ENCODE measurements around the gene SLC8B1. TPM values are rescaled to one million over a fixed set of nuclear protein-coding genes. Genes with fewer than 3 reads are reported as not detected.

The SLC8B1 gene
- total RNA-seq, 1 experiment from 2014 or later, result 15.7 TPM

- peaks cover 26% of the 10 kb centered on the region for H3K36me3 Mint-ChIP-seq (ENCODE audit: insufficient read depth, unreplicated experiment)
- CTCF ChIA-PET, result no interaction called here
- POLR2A ChIA-PET, result no interaction called here
- H3K27me3 Mint-ChIP-seq (ENCODE audit: insufficient read depth, unreplicated experiment), result no peaks in the 10 kb centered on the region
- BruUV-seq (replicated peaks), result no TSS peak
- H3K27ac Mint-ChIP-seq (ENCODE audit: low read depth, unreplicated experiment), result no peak overlapping the region
- no peak for DNase-seq (ENCODE audit: unreplicated experiment)
- no peak for TF ChIP-seq CTCF (IDR thresholded peaks at IDR 0.05; ENCODE audit: unreplicated experiment)
- no peaks in the 10 kb centered on the region for H3K9me3 Mint-ChIP-seq (ENCODE audit: unreplicated experiment)
- intact Hi-C loops (cut with micrococcal nuclease), result no loop called here
- H3K4me3 Mint-ChIP-seq (ENCODE audit: unreplicated experiment), result no peak overlapping the region
- peaks cover 3% of the 10 kb centered on the region for H3K4me1 Mint-ChIP-seq (ENCODE audit: insufficient read depth, unreplicated experiment)
Measured at GRCh38 chr12:113251404-113252070, 83.4 kb downstream of the SLC8B1 start.

DNA sequence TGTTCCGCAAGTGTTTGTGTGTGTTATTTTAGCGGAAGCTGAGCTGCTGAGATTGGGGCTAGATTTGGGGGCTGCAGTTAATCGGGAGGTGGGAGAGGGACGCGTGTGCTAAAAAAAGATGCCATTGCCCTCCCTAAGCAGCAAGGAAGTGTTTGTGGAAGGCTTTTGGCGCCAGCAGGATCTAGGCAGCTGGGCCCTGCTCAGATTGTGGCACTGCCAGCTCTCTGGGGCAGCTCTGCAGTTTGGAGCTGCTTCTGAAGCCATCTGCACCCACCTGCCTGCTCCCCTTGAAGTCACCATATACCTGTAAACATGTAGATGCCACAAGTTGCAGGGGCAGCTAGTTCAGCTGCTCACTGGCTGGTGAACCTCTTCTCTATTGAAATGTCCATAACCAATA lies 84.9 kb downstream of the SLC8B1 start:
- no peak overlapping the region for H3K27ac Mint-ChIP-seq (ENCODE audit: low read depth, unreplicated experiment)
- DNase-seq (ENCODE audit: unreplicated experiment), result no peak
- CTCF ChIA-PET, result interaction anchor here (0.5 kb wide), 1 partner anchor 45 kb away, joined by 3 read pairs; no protein-coding TSS in a partner anchor
- H3K27me3 Mint-ChIP-seq (ENCODE audit: insufficient read depth, unreplicated experiment), result no peaks in the 10 kb centered on the region
- no peak for TF ChIP-seq CTCF (IDR thresholded peaks at IDR 0.05; ENCODE audit: unreplicated experiment)
- H3K36me3 Mint-ChIP-seq (ENCODE audit: insufficient read depth, unreplicated experiment), result peaks cover 30% of the 10 kb centered on the region
- no TSS peak for BruUV-seq (replicated peaks)
- POLR2A ChIA-PET, result interaction anchor here (1.2 to 1.4 kb wide), 2 partner anchors 27 to 49 kb away, joined by 3 read pairs; no protein-coding TSS in a partner anchor
- peaks cover 13% of the 10 kb centered on the region for H3K4me1 Mint-ChIP-seq (ENCODE audit: insufficient read depth, unreplicated experiment)
- H3K9me3 Mint-ChIP-seq (ENCODE audit: unreplicated experiment), result no peaks in the 10 kb centered on the region
- H3K4me3 Mint-ChIP-seq (ENCODE audit: unreplicated experiment), result no peak overlapping the region
- intact Hi-C loops (cut with micrococcal nuclease), result no loop called here

GRCh38 chr12:113249546-113249945 lies 85.4 kb downstream of the SLC8B1 start:
- Mint-ChIP-seq H3K9me3 (ENCODE audit: unreplicated experiment) (no peaks in the 10 kb centered on the region), H3K4me1 (ENCODE audit: insufficient read depth, unreplicated experiment) (peaks cover 18% of the 10 kb centered on the region), H3K4me3 (ENCODE audit: unreplicated experiment) (no peak overlapping the region), H3K36me3 (ENCODE audit: insufficient read depth, unreplicated experiment) (peaks cover 34% of the 10 kb centered on the region), H3K27me3 (ENCODE audit: insufficient read depth, unreplicated experiment) (no peaks in the 10 kb centered on the region), H3K27ac (ENCODE audit: low read depth, unreplicated experiment) (no peak overlapping the region)
- BruUV-seq (replicated peaks), result no TSS peak
- ChIA-PET CTCF (no interaction called here), POLR2A (interaction anchor here (1.2 to 1.4 kb wide), 2 partner anchors 27 to 49 kb away, joined by 3 read pairs; no protein-coding TSS in a partner anchor)
- intact Hi-C loops (cut with micrococcal nuclease), result no loop called here
- no peak for TF ChIP-seq CTCF (IDR thresholded peaks at IDR 0.05; ENCODE audit: unreplicated experiment)
- no peak for DNase-seq (ENCODE audit: unreplicated experiment)

- intact Hi-C loops (cut with micrococcal nuclease), result no loop called here
- POLR2A ChIA-PET, result interaction anchor here (0.9 kb wide), 1 partner anchor 64 kb away, joined by 3 read pairs; the partner anchor contains the start of genes DDX54 and RITA1
- Mint-ChIP-seq H3K36me3 (ENCODE audit: insufficient read depth, unreplicated experiment) (peaks cover 40% of the 10 kb centered on the region), H3K4me3 (ENCODE audit: unreplicated experiment) (no peak overlapping the region), H3K27me3 (ENCODE audit: insufficient read depth, unreplicated experiment) (no peaks in the 10 kb centered on the region), H3K9me3 (ENCODE audit: unreplicated experiment) (no peaks in the 10 kb centered on the region), H3K4me1 (ENCODE audit: insufficient read depth, unreplicated experiment) (peaks cover 24% of the 10 kb centered on the region), H3K27ac (ENCODE audit: low read depth, unreplicated experiment) (no peak overlapping the region)
- CTCF ChIA-PET, result interaction anchor here (0.5 kb wide), 1 partner anchor 114 kb away, joined by 3 read pairs; no protein-coding TSS in a partner anchor
- BruUV-seq (replicated peaks), result no TSS peak
- TF ChIP-seq CTCF (IDR thresholded peaks at IDR 0.05; ENCODE audit: unreplicated experiment), result no peak
- no peak for DNase-seq (ENCODE audit: unreplicated experiment)
Measured at GRCh38 chr12:113248842-113249435, 86.0 kb downstream of the SLC8B1 start.

Small RNA genes lying within 50 kb of the gene (microRNA-seq; reads per million reads assigned to microRNA genes)
- not detected for gene MIR6762

Other genes with a start within 250 kb of the SLC8B1 start
- not detected in 2 replicates for gene RASAL1, start 199.3 kb downstream of the SLC8B1 start, total RNA-seq (2022)
- not detected in 2 replicates for gene CFAP73, start 185.4 kb downstream of the SLC8B1 start, total RNA-seq (2022)
- 67.3 and 75.8 TPM in 2 replicates for gene DDX54, start 149.6 kb downstream of the SLC8B1 start, total RNA-seq (2022)
- 17.5 and 17.9 TPM in 2 replicates for gene RITA1, start 149.4 kb downstream of the SLC8B1 start, total RNA-seq (2022)
- gene TPCN1, start 113.6 kb downstream of the SLC8B1 start, total RNA-seq (2022), result 42.7 and 43.0 TPM in 2 replicates
- 18.1 and 24.0 TPM in 2 replicates for gene PLBD2, start 23.5 kb upstream of the SLC8B1 start, total RNA-seq (2022)
- not detected in 2 replicates for gene SDS, start 68.8 kb upstream of the SLC8B1 start, total RNA-seq (2022)
- gene SDSL, start 87.3 kb upstream of the SLC8B1 start, total RNA-seq (2022), result 21.1 and 32.7 TPM in 2 replicates
- not detected in 2 replicates for gene LHX5, start 136.8 kb upstream of the SLC8B1 start, total RNA-seq (2022)